ENCODE measurements around the gene DNAJC25.
"Not testable (repeated sequence)": the region's sequence is repeated elsewhere in the genome, so short reads cannot be mapped to it uniquely, and the experiment has no call there.

DNAJC25 gene

GRCh38 chr9:111603041-111603440 is 28.1 kb upstream of the DNAJC25 start:
- no peak overlapping the region for H3K4me3 ChIP-seq (ENCODE audit: low read depth in 1 of 2, low read length in 2 of 2)
- no peak overlapping the region for H3K27ac ChIP-seq (ENCODE audit: low read depth, low read length)
- no peaks in the 10 kb centered on the region for H3K27me3 ChIP-seq (ENCODE audit: control insufficient read depth in 1 of 2, insufficient read depth in 2 of 2, low read length in 2 of 2)
- no peaks in the 10 kb centered on the region for H3K9me3 ChIP-seq (ENCODE audit: control insufficient read depth in 1 of 2, low read length in 2 of 2)
- H3K36me3 ChIP-seq (ENCODE audit: control insufficient read depth in 1 of 2, insufficient read depth in 2 of 2, low read length in 2 of 2): no peaks in the 10 kb centered on the region
- H3K9ac ChIP-seq (ENCODE audit: low read depth in 1 of 2, low read length in 2 of 2): no peak overlapping the region
- H3K4me1 ChIP-seq (ENCODE audit: control insufficient read depth in 1 of 2, insufficient read depth in 2 of 2, low read length in 2 of 2): peaks cover 28 to 29% of the 10 kb centered on the region in 2 donors

- Histone ChIP-seq H3K9me3 (ENCODE audit: control insufficient read depth in 1 of 2, low read length in 2 of 2) (no peaks in the 10 kb centered on the region), H3K27me3 (ENCODE audit: control insufficient read depth in 1 of 2, insufficient read depth in 2 of 2, low read length in 2 of 2) (no peaks in the 10 kb centered on the region), H3K4me3 (ENCODE audit: low read depth in 1 of 2, low read length in 2 of 2) (peak overlapping the region in 1 of 2 donors; percentile 50), H3K4me1 (ENCODE audit: control insufficient read depth in 1 of 2, insufficient read depth in 2 of 2, low read length in 2 of 2) (peaks cover 28 to 29% of the 10 kb centered on the region in 2 donors), H3K27ac (ENCODE audit: low read depth, low read length) (no peak overlapping the region), H3K36me3 (ENCODE audit: control insufficient read depth in 1 of 2, insufficient read depth in 2 of 2, low read length in 2 of 2) (no peaks in the 10 kb centered on the region), H3K9ac (ENCODE audit: low read depth in 1 of 2, low read length in 2 of 2) (peak overlapping the region in 1 of 2 donors; percentile 27)
Measured at GRCh38 chr9:111604054-111604615, 27.0 kb upstream of the DNAJC25 start.

GRCh38 chr9:111605041-111605559 is 26.0 kb upstream of the DNAJC25 start:
- Histone ChIP-seq H3K4me1 (ENCODE audit: control insufficient read depth in 1 of 2, insufficient read depth in 2 of 2, low read length in 2 of 2) (peaks cover 28 to 34% of the 10 kb centered on the region in 2 donors), H3K36me3 (ENCODE audit: control insufficient read depth in 1 of 2, insufficient read depth in 2 of 2, low read length in 2 of 2) (no peaks in the 10 kb centered on the region), H3K4me3 (ENCODE audit: low read depth in 1 of 2, low read length in 2 of 2) (peak overlapping the region in 1 of 2 donors; percentile 45), H3K27me3 (ENCODE audit: control insufficient read depth in 1 of 2, insufficient read depth in 2 of 2, low read length in 2 of 2) (no peaks in the 10 kb centered on the region), H3K27ac (ENCODE audit: low read depth, low read length) (peak overlapping the region; percentile 27), H3K9me3 (ENCODE audit: control insufficient read depth in 1 of 2, low read length in 2 of 2) (no peaks in the 10 kb centered on the region), H3K9ac (ENCODE audit: low read depth in 1 of 2, low read length in 2 of 2) (peak overlapping the region in 1 of 2 donors; percentile 10)

GRCh38 chr9:111610149-111610548 is 21.0 kb upstream of the DNAJC25 start:
- Histone ChIP-seq H3K36me3 (ENCODE audit: control insufficient read depth in 1 of 2, insufficient read depth in 2 of 2, low read length in 2 of 2) (no peaks in the 10 kb centered on the region), H3K4me1 (ENCODE audit: control insufficient read depth in 1 of 2, insufficient read depth in 2 of 2, low read length in 2 of 2) (peaks cover 20 to 23% of the 10 kb centered on the region in 2 donors), H3K27ac (ENCODE audit: low read depth, low read length) (no peak overlapping the region), H3K27me3 (ENCODE audit: control insufficient read depth in 1 of 2, insufficient read depth in 2 of 2, low read length in 2 of 2) (no peaks in the 10 kb centered on the region), H3K9me3 (ENCODE audit: control insufficient read depth in 1 of 2, low read length in 2 of 2) (no peaks in the 10 kb centered on the region), H3K4me3 (ENCODE audit: low read depth in 1 of 2, low read length in 2 of 2) (no peak overlapping the region), H3K9ac (ENCODE audit: low read depth in 1 of 2, low read length in 2 of 2) (no peak overlapping the region)

GRCh38 chr9:111610845-111611244 is 20.3 kb upstream of the DNAJC25 start:
- Histone ChIP-seq H3K27me3 (ENCODE audit: control insufficient read depth in 1 of 2, insufficient read depth in 2 of 2, low read length in 2 of 2) (no peaks in the 10 kb centered on the region), H3K36me3 (ENCODE audit: control insufficient read depth in 1 of 2, insufficient read depth in 2 of 2, low read length in 2 of 2) (no peaks in the 10 kb centered on the region), H3K9ac (ENCODE audit: low read depth in 1 of 2, low read length in 2 of 2) (no peak overlapping the region), H3K9me3 (ENCODE audit: control insufficient read depth in 1 of 2, low read length in 2 of 2) (no peaks in the 10 kb centered on the region), H3K27ac (ENCODE audit: low read depth, low read length) (no peak overlapping the region), H3K4me3 (ENCODE audit: low read depth in 1 of 2, low read length in 2 of 2) (no peak overlapping the region), H3K4me1 (ENCODE audit: control insufficient read depth in 1 of 2, insufficient read depth in 2 of 2, low read length in 2 of 2) (peaks cover 18 to 20% of the 10 kb centered on the region in 2 donors)

- Histone ChIP-seq H3K27me3 (ENCODE audit: control insufficient read depth in 1 of 2, insufficient read depth in 2 of 2, low read length in 2 of 2) (no peaks in the 10 kb centered on the region), H3K36me3 (ENCODE audit: control insufficient read depth in 1 of 2, insufficient read depth in 2 of 2, low read length in 2 of 2) (no peaks in the 10 kb centered on the region), H3K9me3 (ENCODE audit: control insufficient read depth in 1 of 2, low read length in 2 of 2) (no peaks in the 10 kb centered on the region), H3K9ac (ENCODE audit: low read depth in 1 of 2, low read length in 2 of 2) (no peak overlapping the region), H3K4me3 (ENCODE audit: low read depth in 1 of 2, low read length in 2 of 2) (no peak overlapping the region), H3K4me1 (ENCODE audit: control insufficient read depth in 1 of 2, insufficient read depth in 2 of 2, low read length in 2 of 2) (peaks cover 12 to 20% of the 10 kb centered on the region in 2 donors), H3K27ac (ENCODE audit: low read depth, low read length) (no peak overlapping the region)
Measured at GRCh38 chr9:111613436-111614040, 17.6 kb upstream of the DNAJC25 start.

GRCh38 chr9:111615928-111616327 is 15.2 kb upstream of the DNAJC25 start:
- Histone ChIP-seq H3K27me3 (ENCODE audit: control insufficient read depth in 1 of 2, insufficient read depth in 2 of 2, low read length in 2 of 2) (no peaks in the 10 kb centered on the region), H3K9me3 (ENCODE audit: control insufficient read depth in 1 of 2, low read length in 2 of 2) (no peaks in the 10 kb centered on the region), H3K9ac (ENCODE audit: low read depth in 1 of 2, low read length in 2 of 2) (no peak overlapping the region), H3K4me1 (ENCODE audit: control insufficient read depth in 1 of 2, insufficient read depth in 2 of 2, low read length in 2 of 2) (peaks cover 7 to 8% of the 10 kb centered on the region in 2 donors), H3K4me3 (ENCODE audit: low read depth in 1 of 2, low read length in 2 of 2) (no peak overlapping the region), H3K36me3 (ENCODE audit: control insufficient read depth in 1 of 2, insufficient read depth in 2 of 2, low read length in 2 of 2) (no peaks in the 10 kb centered on the region), H3K27ac (ENCODE audit: low read depth, low read length) (no peak overlapping the region)

GRCh38 chr9:111617349-111617748 is 13.8 kb upstream of the DNAJC25 start:
- peaks cover 7 to 10% of the 10 kb centered on the region in 2 donors for H3K4me1 ChIP-seq (ENCODE audit: control insufficient read depth in 1 of 2, insufficient read depth in 2 of 2, low read length in 2 of 2)
- not testable (repeated sequence) for H3K27ac ChIP-seq (ENCODE audit: low read depth, low read length); H3K36me3 ChIP-seq (ENCODE audit: control insufficient read depth in 1 of 2, insufficient read depth in 2 of 2, low read length in 2 of 2); H3K27me3 ChIP-seq (ENCODE audit: control insufficient read depth in 1 of 2, insufficient read depth in 2 of 2, low read length in 2 of 2); H3K9me3 ChIP-seq (ENCODE audit: control insufficient read depth in 1 of 2, low read length in 2 of 2); H3K4me3 ChIP-seq (ENCODE audit: low read depth in 1 of 2, low read length in 2 of 2); H3K9ac ChIP-seq (ENCODE audit: low read depth in 1 of 2, low read length in 2 of 2)

GRCh38 chr9:111621895-111622480 is 9.1 kb upstream of the DNAJC25 start:
- Histone ChIP-seq H3K27me3 (ENCODE audit: control insufficient read depth in 1 of 2, insufficient read depth in 2 of 2, low read length in 2 of 2) (no peaks in the 10 kb centered on the region), H3K4me1 (ENCODE audit: control insufficient read depth in 1 of 2, insufficient read depth in 2 of 2, low read length in 2 of 2) (peaks cover 9% of the 10 kb centered on the region in 2 donors), H3K4me3 (ENCODE audit: low read depth in 1 of 2, low read length in 2 of 2) (no peak overlapping the region), H3K9ac (ENCODE audit: low read depth in 1 of 2, low read length in 2 of 2) (no peak overlapping the region), H3K27ac (ENCODE audit: low read depth, low read length) (no peak overlapping the region), H3K9me3 (ENCODE audit: control insufficient read depth in 1 of 2, low read length in 2 of 2) (no peaks in the 10 kb centered on the region), H3K36me3 (ENCODE audit: control insufficient read depth in 1 of 2, insufficient read depth in 2 of 2, low read length in 2 of 2) (no peaks in the 10 kb centered on the region)

GRCh38 chr9:111622626-111623025 is 8.5 kb upstream of the DNAJC25 start:
- Histone ChIP-seq H3K27me3 (ENCODE audit: control insufficient read depth in 1 of 2, insufficient read depth in 2 of 2, low read length in 2 of 2) (no peaks in the 10 kb centered on the region), H3K36me3 (ENCODE audit: control insufficient read depth in 1 of 2, insufficient read depth in 2 of 2, low read length in 2 of 2) (no peaks in the 10 kb centered on the region), H3K4me3 (ENCODE audit: low read depth in 1 of 2, low read length in 2 of 2) (no peak overlapping the region), H3K4me1 (ENCODE audit: control insufficient read depth in 1 of 2, insufficient read depth in 2 of 2, low read length in 2 of 2) (peaks cover 9% of the 10 kb centered on the region in 2 donors), H3K27ac (ENCODE audit: low read depth, low read length) (no peak overlapping the region), H3K9ac (ENCODE audit: low read depth in 1 of 2, low read length in 2 of 2) (no peak overlapping the region), H3K9me3 (ENCODE audit: control insufficient read depth in 1 of 2, low read length in 2 of 2) (no peaks in the 10 kb centered on the region)
